Neuronal stem cell (in vitro differentiated cells): ENCODE measurements around the gene ADAM22.

Experiments
- DNase-seq: peaks from one replicate; pipeline ENCODE4 v3.0.0-alpha.2; 2013; ENCODE audit warnings: low spot score
- H2AFZ ChIP-seq: one replicate; pipeline ENCODE4 v1.6.1; 2013; ENCODE audit warnings: mild to moderate bottlenecking, low read length, inconsistent platforms
- H2AK5ac ChIP-seq: 2 replicates; pipeline ENCODE4 v1.6.1; 2013; ENCODE audit warnings: low read depth, mild to moderate bottlenecking, inconsistent platforms, low read length, moderate library complexity, mixed read lengths
- H2BK120ac ChIP-seq: 2 replicates; pipeline ENCODE4 v1.6.1; 2013; ENCODE audit warnings: low read depth, mild to moderate bottlenecking, inconsistent platforms, low read length, moderate library complexity, mixed read lengths
- H2BK12ac ChIP-seq: one replicate; pipeline ENCODE4 v1.6.1; 2013; ENCODE audit warnings: low read length, inconsistent platforms
- H2BK15ac ChIP-seq: 2 replicates; pipeline ENCODE4 v1.6.1; 2013; ENCODE audit warnings: mild to moderate bottlenecking, low read length, inconsistent platforms, mixed read lengths
- H2BK5ac ChIP-seq: one replicate; pipeline ENCODE4 v1.6.1; 2013; ENCODE audit warnings: inconsistent platforms, mild to moderate bottlenecking, low read length, moderate library complexity
- H3K14ac ChIP-seq: one replicate; pipeline ENCODE4 v1.6.1; 2013; ENCODE audit warnings: low read length, inconsistent platforms
- H3K18ac ChIP-seq: 2 replicates; pipeline ENCODE4 v1.6.1; 2013; ENCODE audit warnings: low read length, inconsistent platforms
- H3K23ac ChIP-seq: 2 replicates; pipeline ENCODE4 v1.6.1; 2013; ENCODE audit warnings: low read depth, mild to moderate bottlenecking, mixed read lengths, low read length, inconsistent platforms; ENCODE audit not compliant: poor library complexity
- H3K27ac ChIP-seq: replicated peaks from 3 replicates; pipeline ENCODE4 v1.5.1; 2013; ENCODE audit warnings: low read length, inconsistent platforms
- H3K27me3 ChIP-seq, 3 experiments: 2 replicates each; pipeline ENCODE4 v1.6.1; 2013; ENCODE audit warnings: low read length in 3 of 3, mild to moderate bottlenecking in 2 of 3, inconsistent platforms in 1 of 3, low read depth in 1 of 3, mixed read lengths in 1 of 3, moderate library complexity in 1 of 3; ENCODE audit not compliant: control insufficient read depth in 3 of 3, insufficient read depth in 3 of 3
- H3K36me3 ChIP-seq, 2 donors: replicated peaks in 1 of 2; 2 replicates each; pipeline ENCODE4 v1.6.1; 2013; ENCODE audit warnings: low read length in 2 of 2; ENCODE audit not compliant: control insufficient read depth in 2 of 2, insufficient read depth in 2 of 2
- H3K4ac ChIP-seq: 2 replicates; pipeline ENCODE4 v1.6.1; 2013; ENCODE audit warnings: inconsistent platforms, mild to moderate bottlenecking, low read length, moderate library complexity
- H3K4me1 ChIP-seq, 2 donors: 1 replicate in 1 of 2; 2 replicates in 1 of 2; pipeline ENCODE4 v1.6.1; 2013; ENCODE audit warnings: low read length in 2 of 2, low read depth in 1 of 2; ENCODE audit not compliant: control insufficient read depth in 2 of 2, insufficient read depth in 1 of 2
- H3K4me2 ChIP-seq: one replicate; pipeline ENCODE4 v1.6.1; 2013; ENCODE audit warnings: mild to moderate bottlenecking, low read length, inconsistent platforms; ENCODE audit not compliant: insufficient read depth, poor library complexity, severe bottlenecking
- H3K4me3 ChIP-seq, 2 donors: 2 replicates each; pipeline ENCODE4 v1.5.1; 2013; ENCODE audit warnings: low read length in 2 of 2, mild to moderate bottlenecking in 2 of 2, inconsistent platforms in 1 of 2, moderate library complexity in 1 of 2
- H3K79me1 ChIP-seq: one replicate; pipeline ENCODE4 v1.6.1; 2013; ENCODE audit warnings: low read depth, mild to moderate bottlenecking, inconsistent platforms, low read length, moderate library complexity
- H3K9ac ChIP-seq: one replicate; pipeline ENCODE4 v1.6.1; 2013; ENCODE audit warnings: mild to moderate bottlenecking, low read depth, low read length, inconsistent platforms; ENCODE audit not compliant: poor library complexity
- H3K9me3 ChIP-seq, 2 donors: replicated peaks in 1 of 2; 2 replicates each; pipeline versions ENCODE3 to v1.6.1; 2013; ENCODE audit warnings: low read length in 2 of 2, mild to moderate bottlenecking in 2 of 2, inconsistent platforms in 1 of 2, low read depth in 1 of 2, mixed read lengths in 1 of 2, moderate library complexity in 1 of 2; ENCODE audit not compliant: control insufficient read depth in 2 of 2, insufficient read depth in 1 of 2
- H4K8ac ChIP-seq: one replicate; pipeline ENCODE4 v1.6.1; 2013; ENCODE audit warnings: low read depth, mild to moderate bottlenecking, inconsistent platforms, low read length, moderate library complexity
- H4K91ac ChIP-seq: one replicate; pipeline ENCODE4 v1.6.1; 2013; ENCODE audit warnings: low read length, low read depth, mild to moderate bottlenecking, inconsistent platforms; ENCODE audit not compliant: poor library complexity
- WGBS, 2 donors: extraction: QIAGEN DNeasy Blood & Tissue Kit; methylation state at CpG; one replicate each; pipeline ENCODE4 v1.1.7; 2013; ENCODE audit warnings: missing lambda C conversion rate in 2 of 2, mixed read lengths in 1 of 2; ENCODE audit not compliant: insufficient read length in 2 of 2, insufficient replicate concordance in 1 of 2; ENCODE audit errors: extremely low coverage in 2 of 2; 5-methylcytosine and 5-hydroxymethylcytosine counted together

The ADAM22 gene

DNA sequence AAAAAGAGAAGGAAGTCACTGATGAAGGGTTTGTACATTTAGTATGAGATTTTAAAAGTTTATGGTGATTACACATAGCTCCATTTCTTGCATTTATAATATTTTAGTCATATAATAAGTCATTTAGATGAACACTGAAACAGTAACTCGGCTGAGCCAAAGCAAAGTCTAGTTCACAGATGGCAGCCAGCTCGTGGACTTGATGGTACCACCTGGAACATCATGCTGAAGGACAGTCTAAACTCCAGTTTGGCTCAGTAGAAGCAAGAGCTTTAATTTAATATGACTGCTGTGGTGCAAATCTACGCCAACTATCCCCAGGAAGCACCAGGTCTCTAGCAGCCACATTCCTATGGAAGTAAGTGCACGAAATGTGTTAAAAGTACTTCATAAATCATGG is 269.4 kb downstream of the ADAM22 start:
- no peak overlapping the region for H4K8ac ChIP-seq
- peaks cover 9% of the 10 kb centered on the region in 2 donors for H3K4me1 ChIP-seq
- no peak overlapping the region for H2BK120ac ChIP-seq
- H3K14ac ChIP-seq: no peak overlapping the region
- no peak overlapping the region for H3K18ac ChIP-seq
- H3K4me2 ChIP-seq: no peak overlapping the region
- H3K4ac ChIP-seq: no peak overlapping the region
- no peak overlapping the region for H3K9ac ChIP-seq
- DNase-seq: no peak
- H4K91ac ChIP-seq: no peak overlapping the region
- H2BK15ac ChIP-seq: no peak overlapping the region
- H3K27ac ChIP-seq: no peak overlapping the region
- H2AK5ac ChIP-seq: no peak overlapping the region
- no peak overlapping the region for H2BK12ac ChIP-seq
- WGBS, 2 donors: no CpG with 5 or more reads among the region's 4 CpGs
- no peak overlapping the region for H3K23ac ChIP-seq
- H2AFZ ChIP-seq: no peak overlapping the region
- H3K9me3 ChIP-seq: no peaks in the 10 kb centered on the region
- H2BK5ac ChIP-seq: no peak overlapping the region
- H3K36me3 ChIP-seq: peaks cover 11 to 58% of the 10 kb centered on the region in 2 donors
- no peaks in the 10 kb centered on the region for H3K79me1 ChIP-seq
- no peak overlapping the region for H3K4me3 ChIP-seq
- H3K27me3 ChIP-seq: no peaks in the 10 kb centered on the region

DNA sequence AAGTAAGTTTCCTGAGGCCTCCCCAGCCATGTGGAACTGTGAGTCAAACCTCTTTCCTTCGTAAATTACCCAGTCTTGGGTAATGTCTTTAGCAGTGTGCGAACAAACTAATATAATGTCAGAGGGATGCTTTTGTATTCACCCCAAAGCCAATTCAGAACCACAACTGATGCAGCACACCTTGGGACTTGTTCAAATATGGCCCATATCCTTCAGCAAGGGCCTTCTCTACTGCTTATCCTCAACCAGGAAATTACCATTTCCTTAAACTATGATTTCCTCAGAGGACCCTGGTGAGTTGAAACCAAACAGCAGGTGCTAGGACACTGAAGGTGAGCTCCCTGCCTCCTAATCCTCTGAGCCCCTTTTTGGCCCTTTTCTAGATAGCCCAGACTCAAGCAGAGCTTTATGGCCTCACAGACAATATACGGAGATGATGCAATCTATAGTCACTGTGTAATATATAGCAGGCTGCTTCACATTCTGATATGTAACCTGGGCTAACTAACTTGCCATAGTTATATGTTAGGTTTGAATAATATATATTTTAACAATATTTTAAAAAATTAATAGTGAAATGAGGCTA is 270.6 kb downstream of the ADAM22 start:
- Histone ChIP-seq H3K27me3 (no peaks in the 10 kb centered on the region), H3K36me3 (peaks cover 13 to 70% of the 10 kb centered on the region in 2 donors), H2BK120ac (no peak overlapping the region), H2BK5ac (no peak overlapping the region), H2AK5ac (no peak overlapping the region), H3K9ac (no peak overlapping the region), H4K91ac (no peak overlapping the region), H3K18ac (no peak overlapping the region), H4K8ac (no peak overlapping the region), H3K79me1 (no peaks in the 10 kb centered on the region), H2BK15ac (no peak overlapping the region), H3K27ac (no peak overlapping the region), H2BK12ac (no peak overlapping the region), H3K4me3 (no peak overlapping the region), H3K4me2 (no peak overlapping the region), H3K23ac (no peak overlapping the region), H3K14ac (no peak overlapping the region), H2AFZ (no peak overlapping the region), H3K4me1 (peaks cover 9% of the 10 kb centered on the region in 2 donors), H3K4ac (no peak overlapping the region), H3K9me3 (no peaks in the 10 kb centered on the region)
- no CpG with 5 or more reads among the region's 3 CpGs for WGBS, 2 donors
- DNase-seq: no peak

- Histone ChIP-seq H2BK15ac (no peak overlapping the region), H3K4me1 (peaks cover 9% of the 10 kb centered on the region in 2 donors), H3K36me3 (peaks cover 13 to 75% of the 10 kb centered on the region in 2 donors), H3K79me1 (no peaks in the 10 kb centered on the region), H3K4me2 (no peak overlapping the region), H3K14ac (no peak overlapping the region), H3K27ac (no peak overlapping the region), H3K4ac (no peak overlapping the region), H4K8ac (no peak overlapping the region), H4K91ac (no peak overlapping the region), H3K27me3 (no peaks in the 10 kb centered on the region), H2AFZ (no peak overlapping the region), H2AK5ac (no peak overlapping the region), H3K23ac (no peak overlapping the region), H2BK12ac (no peak overlapping the region), H3K9me3 (no peaks in the 10 kb centered on the region), H3K18ac (no peak overlapping the region), H2BK5ac (no peak overlapping the region), H3K9ac (no peak overlapping the region), H3K4me3 (no peak overlapping the region), H2BK120ac (no peak overlapping the region)
- no peak for DNase-seq
Measured at GRCh38 chr7:88205179-88205578, 271.1 kb downstream of the ADAM22 start.

GRCh38 chr7:88206254-88206653 is 272.2 kb downstream of the ADAM22 start:
- H2BK12ac ChIP-seq: no peak overlapping the region
- WGBS, 2 donors: no CpG with 5 or more reads among the region's 4 CpGs
- H3K79me1 ChIP-seq: no peaks in the 10 kb centered on the region
- H4K91ac ChIP-seq: no peak overlapping the region
- H3K27ac ChIP-seq: no peak overlapping the region
- no peak overlapping the region for H2BK5ac ChIP-seq
- peaks cover 2 to 3% of the 10 kb centered on the region in 2 donors for H3K4me1 ChIP-seq
- H3K14ac ChIP-seq: no peak overlapping the region
- no peak overlapping the region for H3K18ac ChIP-seq
- peaks cover 13 to 86% of the 10 kb centered on the region in 2 donors for H3K36me3 ChIP-seq
- no peak overlapping the region for H3K4me3 ChIP-seq
- H3K27me3 ChIP-seq: no peaks in the 10 kb centered on the region
- no peak overlapping the region for H3K4me2 ChIP-seq
- no peak overlapping the region for H3K9ac ChIP-seq
- no peak overlapping the region for H3K23ac ChIP-seq
- no peak overlapping the region for H2BK15ac ChIP-seq
- H2BK120ac ChIP-seq: no peak overlapping the region
- no peaks in the 10 kb centered on the region for H3K9me3 ChIP-seq
- no peak overlapping the region for H2AFZ ChIP-seq
- H2AK5ac ChIP-seq: no peak overlapping the region
- no peak for DNase-seq
- no peak overlapping the region for H3K4ac ChIP-seq
- no peak overlapping the region for H4K8ac ChIP-seq
